HepG2 (cell line): ENCODE data around the gene SOCS1. TPM values are rescaled to one million over a fixed set of nuclear protein-coding genes. Genes with fewer than 3 reads are reported as not detected.
A peak's percentile ranks its signal among the peaks of the same experiment; 100 is the strongest.

Experiments used
- ATAC-seq: fragments of 200-7000 bp; cut with Tn5 transposase; 3 replicates; pipeline ENCODE4 v1.9.1; 2020; ENCODE audit warnings: mild to moderate bottlenecking, moderate library complexity
- BruUV-seq: library from RNA; stranded (reverse); fragments of 400-500 nt; replicated peaks from 2 replicates; lab custom pipeline; 2021; lab: Mats Ljungman, UMichigan
- CTCF ChIA-PET: fragments of 300-600 bp; formaldehyde crosslinking; extraction: SDS; loops from one replicate; lab custom pipeline; 2021; ENCODE audit warnings: low total read pairs, inconsistent platforms, low intra/inter-chr PET ratio; lab: Yijun Ruan, JAX
- POLR2A ChIA-PET: fragments of 350-600 bp; sonication (Branson Sonifier 250); formaldehyde crosslinking; loops from one replicate; lab custom pipeline; 2020; ENCODE audit warnings: antibody characterized with exemption, inconsistent platforms; lab: Yijun Ruan, JAX
- DNase-seq: peaks from one replicate; pipeline ENCODE4 v3.0.0-alpha.2; 2015; ENCODE audit warnings: low spot score
- FAIRE-seq: peaks from 3 replicates; lab custom pipeline; 2011; peaks lifted over from hg19 to GRCh38; lab: Jason Lieb, UNC
- H2AFZ ChIP-seq: one replicate; pipeline ENCODE4 v1.6.1; 2011; ENCODE audit warnings: low read length, inconsistent platforms
- H3K27ac ChIP-seq: fragments of 300-600 bp; 3 replicates; pipeline ENCODE4 v1.8.0; 2011; ENCODE audit warnings: mixed run types, mild to moderate bottlenecking, mixed read lengths, low read length, inconsistent platforms; ENCODE audit not compliant: insufficient read depth; ENCODE audit errors: extremely low read length
- H3K27me3 ChIP-seq, 2 experiments: fragments of 200-600 bp in 1 of 2; 2 replicates in 1 of 2; 3 replicates in 1 of 2; pipeline versions ENCODE4 v1.6.0 to v1.8.0; 2011; ENCODE audit warnings: low read length in 2 of 2, mild to moderate bottlenecking in 2 of 2, moderate library complexity in 2 of 2, inconsistent platforms in 1 of 2; ENCODE audit not compliant: insufficient read depth in 2 of 2, control insufficient read depth in 1 of 2
- H3K36me3 ChIP-seq, 2 experiments: fragments of 200-600 bp in 1 of 2; replicated peaks in 1 of 2; 2 replicates in 1 of 2; 3 replicates in 1 of 2; pipeline versions ENCODE4 v1.5.1 to v1.8.0; 2011; ENCODE audit warnings: low read length in 2 of 2, inconsistent platforms in 1 of 2; ENCODE audit not compliant: insufficient read depth in 2 of 2, control insufficient read depth in 1 of 2
- H3K4me1 ChIP-seq: 2 replicates; pipeline ENCODE4 v1.5.1; 2012; ENCODE audit warnings: low read length, inconsistent platforms; ENCODE audit not compliant: insufficient read depth
- H3K4me2 ChIP-seq: 2 replicates; pipeline ENCODE4 v1.6.0; 2011; ENCODE audit warnings: low read depth, low read length, inconsistent platforms
- H3K4me3 ChIP-seq, 3 experiments: fragments of 200-600 bp in 1 of 3; sonication (generic), shearing (Covaris generic) in 1 of 3; replicated peaks in 1 of 3; 2 replicates each; pipeline ENCODE4 v1.5.1; 2011 to 2016; ENCODE audit warnings: low read length in 3 of 3, inconsistent platforms in 2 of 3, low read depth in 2 of 3, mild to moderate bottlenecking in 2 of 3, control low read depth in 1 of 3, mixed read lengths in 1 of 3; ENCODE audit not compliant: insufficient read depth in 1 of 3
- H3K79me2 ChIP-seq: one replicate; pipeline ENCODE4 v1.6.1; 2011; ENCODE audit warnings: low read length, inconsistent platforms; ENCODE audit not compliant: insufficient read depth
- H3K9ac ChIP-seq: 2 replicates; pipeline ENCODE4 v1.6.0; 2011; ENCODE audit warnings: mild to moderate bottlenecking, low read depth, low read length, inconsistent platforms; ENCODE audit not compliant: insufficient read depth
- H3K9me3 ChIP-seq: 2 replicates; pipeline ENCODE4 v1.5.1; 2012; ENCODE audit warnings: mild to moderate bottlenecking, low read length
- H4K20me1 ChIP-seq: 2 replicates; pipeline ENCODE4 v1.6.0; 2011; ENCODE audit warnings: inconsistent platforms, mild to moderate bottlenecking, low read length, moderate library complexity; ENCODE audit not compliant: insufficient read depth
- AKAP8 ChIP-seq: sonication (generic); formaldehyde crosslinking; IDR thresholded peaks from 2 replicates; pipeline ENCODE4 v1.5.1; 2020; ENCODE audit warnings: mild to moderate bottlenecking, missing genetic modification reagents
- FOSL2 ChIP-seq: sonication (generic); formaldehyde crosslinking; IDR thresholded peaks from 2 replicates; pipeline ENCODE4 v1.4.0; 2020; ENCODE audit warnings: missing genetic modification reagents
- GPN1 ChIP-seq: sonication (generic); formaldehyde crosslinking; IDR thresholded peaks from 2 replicates; pipeline ENCODE4 v1.5.1; 2020; ENCODE audit warnings: missing genetic modification reagents, borderline replicate concordance
- HNRNPL ChIP-seq: fragments of 200-400 bp; formaldehyde crosslinking; IDR thresholded peaks from 2 replicates; pipeline ENCODE4 v1.6.1; 2017; ENCODE audit warnings: mild to moderate bottlenecking, low read depth, low read length
- LBX2 ChIP-seq: sonication (generic); formaldehyde crosslinking; IDR thresholded peaks from 2 replicates; pipeline ENCODE4 v1.5.0; 2020; ENCODE audit warnings: missing genetic modification reagents, mild to moderate bottlenecking, borderline replicate concordance
- NPAS2 ChIP-seq: sonication (generic); formaldehyde crosslinking; IDR thresholded peaks from 2 replicates; pipeline ENCODE4 v1.8.0; 2022; ENCODE audit warnings: mild to moderate bottlenecking, missing genetic modification reagents, borderline replicate concordance
- RFXAP ChIP-seq: sonication (generic); formaldehyde crosslinking; IDR thresholded peaks from 2 replicates; pipeline ENCODE4 v1.4.0; 2020; ENCODE audit warnings: missing genetic modification reagents, borderline replicate concordance
- RNF2 ChIP-seq: fragments of 450-650 bp; conservative IDR thresholded peaks from 2 replicates; pipeline ENCODE4 v1.6.1; 2016; ENCODE audit warnings: low read depth
- SMARCC2 ChIP-seq: fragments of 450-650 bp; IDR thresholded peaks from 2 replicates; pipeline ENCODE4 v1.6.1; 2017; ENCODE audit warnings: antibody characterized with exemption, mild to moderate bottlenecking
- TEAD3 ChIP-seq: optimal IDR thresholded peaks from 2 replicates; pipeline ENCODE3; 2016; ENCODE audit warnings: borderline replicate concordance
- ZBTB33 ChIP-seq: sonication (generic); formaldehyde crosslinking; IDR thresholded peaks from 2 replicates; pipeline ENCODE4 v1.4.0; 2020; ENCODE audit warnings: missing genetic modification reagents
- ZBTB46 ChIP-seq: sonication (generic); formaldehyde crosslinking; IDR thresholded peaks from 2 replicates; pipeline ENCODE4 v1.4.0; 2020; ENCODE audit warnings: mild to moderate bottlenecking, missing genetic modification reagents, borderline replicate concordance
- ZC3H4 ChIP-seq: sonication (generic); formaldehyde crosslinking; IDR thresholded peaks from 2 replicates; pipeline ENCODE4 v1.4.0; 2020; ENCODE audit warnings: missing genetic modification reagents, borderline replicate concordance
- ZFP91 ChIP-seq: sonication (generic); formaldehyde crosslinking; IDR thresholded peaks from 2 replicates; pipeline ENCODE4 v1.9.0; 2022; ENCODE audit warnings: missing genetic modification reagents, mild to moderate bottlenecking, borderline replicate concordance
- ZNF18 ChIP-seq: sonication (generic); formaldehyde crosslinking; IDR thresholded peaks from 2 replicates; pipeline ENCODE4 v1.8.0; 2022; ENCODE audit warnings: mild to moderate bottlenecking, missing genetic modification reagents; ENCODE audit not compliant: insufficient replicate concordance
- ZNF652 ChIP-seq: IDR thresholded peaks from 2 replicates; pipeline ENCODE4 v1.6.1; 2016; ENCODE audit warnings: low read depth, borderline replicate concordance
- ZNF703 ChIP-seq: sonication (generic); formaldehyde crosslinking; IDR thresholded peaks from 2 replicates; pipeline ENCODE4 v1.5.1; 2020; ENCODE audit warnings: missing genetic modification reagents, mild to moderate bottlenecking, moderate library complexity, borderline replicate concordance
- WGBS: methylation state at CpG from one replicate; pipeline ENCODE4 v1.1.6; 2017; ENCODE audit warnings: low lambda C conversion rate; 5-methylcytosine and 5-hydroxymethylcytosine counted together
- in situ Hi-C: cut with HindIII; loops from 2 replicates; pipeline ENCODE4 v1.10.0; 2017; ENCODE audit warnings: low pct_unique_long_range_greater_than_20kb; ENCODE audit not compliant: extremely low pct_ligation_motif_present
- intact Hi-C: fragments of 100-400 bp; cut with micrococcal nuclease; formaldehyde crosslinking; loops from one replicate; pipeline ENCODE4 v1.10.0; 2022; ENCODE audit not compliant: unreplicated experiment
- polyA plus RNA-seq, 8 experiments: library from polyadenylated mRNA; depleted of rRNA in 3 of 8; stranded (reverse) in 7 of 8; unstranded in 1 of 8; fragments of >200 nt; fragmentation: Illumina TruSeq in 4 of 8; extraction: Trizol in 4 of 8; gene quantifications; 2 replicates each; pipeline versions ENCODE4 v1.2.1 to v1.2.3, GENCODE V29; 2011 to 2016; ENCODE audit warnings: low read depth in 4 of 8, missing spikeins in 1 of 8, mixed read lengths in 1 of 8; ENCODE audit not compliant: insufficient read depth in 1 of 8
- total RNA-seq, 5 experiments: library from RNA; depleted of rRNA; stranded (reverse); fragments of >200 nt; fragmentation: Illumina TruSeq; extraction: Trizol; gene quantifications; 2 replicates each; pipeline ENCODE4 v1.2.3, GENCODE V29; 2016; ENCODE audit warnings: low read depth in 1 of 5

The SOCS1 gene
- total and polyA plus RNA-seq, 2 of the 13 experiments (the other 11 are each of a cell fraction or from before 2014, with no cell fraction given) = 5.3 to 6.3 TPM

GRCh38 chr16:11291091-11291703 lies 35.2 kb upstream of the SOCS1 start:
- WGBS = 62% methylated on average over 10 of the region's 10 CpGs
- no peak overlapping the region for H3K27ac ChIP-seq
- peak overlapping the region; percentile 6 for H3K4me2 ChIP-seq
- no peaks in the 10 kb centered on the region for H3K27me3 ChIP-seq
- no peak overlapping the region for H3K4me3 ChIP-seq
- H3K9me3 ChIP-seq = no peaks in the 10 kb centered on the region
- BruUV-seq = no TSS peak
- ATAC-seq (no peak), DNase-seq (no peak), FAIRE-seq (no peak)
- no peaks in the 10 kb centered on the region for H3K36me3 ChIP-seq
- H3K4me1 ChIP-seq = peaks cover 90% of the 10 kb centered on the region
- H4K20me1 ChIP-seq = no peaks in the 10 kb centered on the region
- intact Hi-C loops = no loop called here
- CTCF ChIA-PET = no interaction called here
- H3K9ac ChIP-seq = no peak overlapping the region
- H3K79me2 ChIP-seq = no peaks in the 10 kb centered on the region
- POLR2A ChIA-PET = interaction anchor here (1.4 to 2.2 kb wide), 3 partner anchors 12 to 35 kb away, joined by 7 to 11 read pairs (median 8); partner anchors contain the start of gene SOCS1
- in situ Hi-C loops = no loop called here
- H2AFZ ChIP-seq = peak overlapping the region; percentile 51
- TF ChIP-seq FOSL2 = no peak
- TF ChIP-seq ZNF703 (CRISPR knock-in tag) = no peak
- no peak for TF ChIP-seq ZC3H4 (CRISPR knock-in tag)
- no peak for TF ChIP-seq AKAP8
- TF ChIP-seq ZNF18 (CRISPR knock-in tag) = peak; percentile 57
- TF ChIP-seq NPAS2 (CRISPR knock-in tag) = no peak
- no peak for TF ChIP-seq RNF2
- no peak for TF ChIP-seq ZFP91
- TF ChIP-seq LBX2 (CRISPR knock-in tag) = no peak
- TF ChIP-seq ZNF652 (CRISPR knock-in tag) = peak; percentile 58
- TF ChIP-seq RFXAP = no peak
- peak; percentile 54 for TF ChIP-seq ZBTB33 (CRISPR knock-in tag)
- no peak for TF ChIP-seq SMARCC2
- TF ChIP-seq ZBTB46 (CRISPR knock-in tag) = no peak
- peak; percentile 35 for TF ChIP-seq TEAD3 (CRISPR knock-in tag)
- no peak for TF ChIP-seq HNRNPL
- no peak for TF ChIP-seq GPN1
